HCT116 (cell line): ENCODE measurements around the gene BRD7. TPM values are rescaled to one million over a fixed set of nuclear protein-coding genes. Genes with fewer than 3 reads are reported as not detected.

ENCODE experiments used
- ATAC-seq: fragments of 200-7000 bp; cut with Tn5 transposase; 2 replicates; pipeline ENCODE4 v1.9.1; 2020; ENCODE audit warnings: mild to moderate bottlenecking, moderate library complexity
- BruUV-seq: library from RNA; stranded (reverse); fragments of 400-500 nt; replicated peaks from 2 replicates; lab custom pipeline; 2021; lab: Mats Ljungman, UMichigan
- CTCF ChIA-PET: fragments of 300-600 bp; sonication (Branson Sonifier 250); formaldehyde crosslinking; loops from one replicate; lab custom pipeline; 2021; ENCODE audit warnings: antibody characterized with exemption; lab: Charles Lee
- POLR2A ChIA-PET: fragments of 300-600, 350-600 bp; sonication (Branson Sonifier 250); formaldehyde crosslinking; loops from one replicate; lab custom pipeline; 2021; ENCODE audit warnings: antibody characterized with exemption; lab: Charles Lee
- RAD21 ChIA-PET, 2 experiments: fragments of 300-600 bp; sonication (Branson Sonifier 250); formaldehyde crosslinking; loops; one replicate each; lab custom pipeline; 2023; ENCODE audit warnings: low total read pairs in 2 of 2; ENCODE audit not compliant: uncharacterized antibody in 2 of 2, unreplicated experiment in 2 of 2, low non-redundant PET in 1 of 2; lab: Charles Lee
- DNase-seq: peaks from one replicate; pipeline ENCODE4 v3.0.0-alpha.2; 2010; ENCODE audit warnings: low read depth, low spot score
- H2AFZ ChIP-seq: fragments of 200-600 bp; shearing (Covaris generic), sonication (generic); 2 replicates; pipeline ENCODE4 v1.6.1; 2017; ENCODE audit warnings: low read depth, mixed run types, mixed read lengths, antibody characterized with exemption, low read length; ENCODE audit not compliant: poor library complexity, severe bottlenecking
- H3K27ac ChIP-seq: 2 replicates; pipeline ENCODE4 v1.5.1; 2012; ENCODE audit warnings: low read depth, low read length
- H3K27me3 ChIP-seq: fragments of 200-600 bp; sonication (generic); 2 replicates; pipeline ENCODE4 v1.6.1; 2016; ENCODE audit warnings: mixed run types, low read length, mixed read lengths; ENCODE audit not compliant: insufficient read depth
- H3K36me3 ChIP-seq, 2 experiments: fragments of 200-500 bp in 1 of 2; fragments of 200-600 bp in 1 of 2; sonication (Bioruptor generic) in 1 of 2; sonication (generic) in 1 of 2; 2 replicates each; pipeline versions ENCODE4 v1.5.1 to v1.6.1; 2014 to 2016; ENCODE audit warnings: low read length in 2 of 2, inconsistent platforms in 1 of 2, mixed read lengths in 1 of 2, mixed run types in 1 of 2; ENCODE audit not compliant: insufficient read depth in 2 of 2, control insufficient read depth in 1 of 2
- H3K4me1 ChIP-seq, 2 experiments: fragments of 200-600 bp in 1 of 2; sonication (generic) in 1 of 2; 2 replicates each; pipeline versions ENCODE4 v1.5.1 to v1.6.1; 2012 to 2017; ENCODE audit warnings: low read length in 2 of 2, inconsistent platforms in 1 of 2, mild to moderate bottlenecking in 1 of 2, mixed read lengths in 1 of 2, mixed run types in 1 of 2, moderate library complexity in 1 of 2; ENCODE audit not compliant: insufficient read depth in 2 of 2, control insufficient read depth in 1 of 2
- H3K4me2 ChIP-seq: fragments of 200-600 bp; sonication (generic); 2 replicates; pipeline ENCODE4 v1.6.1; 2017; ENCODE audit warnings: mixed run types, low read length, mixed read lengths
- H3K4me3 ChIP-seq, 2 experiments: fragments of 200-600 bp in 1 of 2; sonication (generic) in 1 of 2; replicated peaks in 1 of 2; 2 replicates each; pipeline ENCODE4 v1.5.1; 2011 to 2016; ENCODE audit warnings: low read length in 2 of 2, control low read depth in 1 of 2, low read depth in 1 of 2, mild to moderate bottlenecking in 1 of 2, mixed read lengths in 1 of 2, mixed run types in 1 of 2
- H3K79me2 ChIP-seq: fragments of 200-600 bp; sonication (generic); 2 replicates; pipeline ENCODE4 v1.6.1; 2017; ENCODE audit warnings: mild to moderate bottlenecking, mixed run types, low read length, moderate library complexity, mixed read lengths; ENCODE audit not compliant: insufficient read depth
- H3K9ac ChIP-seq: fragments of 200-600 bp; sonication (generic); 2 replicates; pipeline ENCODE4 v1.6.1; 2016; ENCODE audit warnings: low read length, mixed read lengths
- H3K9me2 ChIP-seq: fragments of 200-600 bp; sonication (generic), shearing (Covaris generic); 2 replicates; pipeline ENCODE4 v1.6.1; 2017; ENCODE audit warnings: mixed run types, mild to moderate bottlenecking, moderate library complexity; ENCODE audit not compliant: insufficient read depth
- H3K9me3 ChIP-seq, 2 experiments: fragments of 200-500 bp in 1 of 2; fragments of 200-600 bp in 1 of 2; sonication (Bioruptor generic) in 1 of 2; sonication (generic) in 1 of 2; 2 replicates each; pipeline ENCODE4 v1.6.1; 2014 to 2017; ENCODE audit warnings: low read length in 2 of 2, mixed read lengths in 2 of 2, inconsistent platforms in 1 of 2, low read depth in 1 of 2, mild to moderate bottlenecking in 1 of 2, mixed run types in 1 of 2, moderate library complexity in 1 of 2; ENCODE audit not compliant: control insufficient read depth in 1 of 2, insufficient read depth in 1 of 2
- H4K20me1 ChIP-seq: fragments of 200-600 bp; sonication (generic), shearing (Covaris generic); 2 replicates; pipeline ENCODE4 v1.6.1; 2017; ENCODE audit warnings: mixed run types, mild to moderate bottlenecking, moderate library complexity; ENCODE audit not compliant: insufficient read depth
- CBX3 ChIP-seq: IDR thresholded peaks from 2 replicates; pipeline ENCODE4 v1.6.1; 2012; ENCODE audit warnings: low read depth
- EGR1 ChIP-seq: IDR thresholded peaks from 2 replicates; pipeline ENCODE4 v1.6.1; 2012; ENCODE audit warnings: low read depth
- ELF1 ChIP-seq: IDR thresholded peaks from 2 replicates; pipeline ENCODE4 v1.6.1; 2012; ENCODE audit warnings: low read depth, borderline replicate concordance
- JUND ChIP-seq: IDR thresholded peaks from 2 replicates; pipeline ENCODE4 v1.6.1; 2012
- POLR2A ChIP-seq: IDR thresholded peaks from 2 replicates; pipeline ENCODE4 v1.7.0; 2011; ENCODE audit warnings: borderline replicate concordance; ENCODE audit not compliant: insufficient read depth, insufficient read length; ENCODE audit errors: extremely low read depth
- ZNF274 ChIP-seq: fragments of 200-500 bp; sonication (Bioruptor generic); IDR thresholded peaks from 2 replicates; pipeline ENCODE4 v1.6.1; 2014; ENCODE audit warnings: mild to moderate bottlenecking, low read depth, low read length, inconsistent platforms
- intact Hi-C: fragments of 100-400 bp; cut with micrococcal nuclease; formaldehyde crosslinking; loops from 2 replicates; pipeline ENCODE4 v1.10.0; 2022
- total RNA-seq: library from RNA; stranded (reverse); gene quantifications from one replicate; pipeline ENCODE4 v1.2.1, GENCODE V29; 2021; ENCODE audit not compliant: unreplicated experiment
- TF ChIP-seq, protein P1 (sequence below): IDR thresholded peaks from 2 replicates; pipeline ENCODE4 v1.6.1; 2012

Gene BRD7
- total RNA-seq, 1 experiment from 2014 or later = 85.4 TPM

DNA sequence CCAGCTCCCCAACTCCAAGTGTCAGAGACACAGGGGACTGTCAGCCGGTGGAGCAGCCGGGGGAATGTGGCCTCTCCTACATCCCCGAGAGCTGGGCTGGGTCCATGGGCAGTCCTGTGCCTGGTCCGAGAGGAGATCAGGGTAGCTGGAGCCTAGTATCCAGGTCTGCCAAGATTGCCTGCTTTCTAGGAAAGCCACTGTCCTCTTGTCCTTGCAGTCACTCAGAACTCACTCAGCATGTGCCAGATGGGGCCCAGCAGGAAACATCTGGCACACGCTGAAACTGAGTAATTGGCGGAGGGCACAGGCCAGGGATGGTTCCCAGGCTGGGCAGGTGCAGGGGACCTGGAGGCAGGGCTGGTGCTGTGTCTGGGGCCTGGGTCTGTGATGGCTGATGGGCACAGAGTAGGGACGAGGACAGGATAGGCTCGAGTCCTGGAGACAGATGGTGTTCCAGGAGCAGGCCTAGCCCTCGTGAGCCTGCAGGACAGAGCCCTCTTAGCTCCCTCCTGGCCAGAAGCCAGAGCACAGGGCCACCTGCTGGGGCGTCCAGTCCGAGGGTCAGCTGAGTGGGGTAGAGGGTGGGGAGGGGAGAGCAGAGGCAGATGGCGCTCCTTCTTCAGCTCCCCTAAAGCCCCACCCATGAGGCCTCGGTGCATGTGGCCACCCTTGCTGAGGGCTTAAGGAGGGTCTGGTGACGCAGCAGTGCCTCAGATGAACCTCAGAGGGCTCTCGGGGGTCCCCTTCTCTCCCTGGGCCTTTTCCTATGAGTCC is 71.3 kb downstream of the BRD7 start:
- H3K4me1 ChIP-seq = no peaks in the 10 kb centered on the region
- H3K9ac ChIP-seq = no peak overlapping the region
- no peak for DNase-seq

DNA sequence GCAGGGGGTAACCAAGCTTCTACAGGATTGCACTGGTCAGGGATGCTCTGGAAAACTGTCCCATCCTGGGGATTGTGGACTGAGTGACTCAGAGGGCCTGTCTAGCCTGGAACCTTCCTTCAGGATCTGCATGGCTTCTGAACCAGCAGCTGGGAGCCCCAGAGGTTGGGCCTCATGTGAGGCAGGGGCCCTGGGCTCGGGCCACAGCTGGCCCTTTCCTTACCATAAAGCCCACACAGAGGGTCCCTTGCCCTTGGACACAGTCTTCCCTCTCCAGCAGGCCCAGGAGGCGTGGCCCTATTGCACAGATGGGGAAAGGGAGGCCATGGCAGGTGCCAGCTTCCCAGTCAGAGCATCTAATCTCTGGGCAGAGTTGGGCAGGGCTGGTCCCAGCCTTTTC is 72.0 kb downstream of the BRD7 start:
- intact Hi-C loops = no loop called here
- POLR2A ChIA-PET = no interaction called here
- ATAC-seq = no peak

More for the DNA sequence above, 71.3 kb downstream of the BRD7 start:
- ChIA-PET POLR2A (no interaction called here), CTCF (no interaction called here), RAD21 (no interaction called here)
- Histone ChIP-seq H2AFZ (no peak overlapping the region), H3K9me2 (no peaks in the 10 kb centered on the region), H3K27ac (no peak overlapping the region), H3K27me3 (no peaks in the 10 kb centered on the region), H3K9me3 (no peaks in the 10 kb centered on the region), H3K4me2 (no peak overlapping the region), H3K36me3 (no peaks in the 10 kb centered on the region), H3K79me2 (no peaks in the 10 kb centered on the region), H4K20me1 (no peaks in the 10 kb centered on the region), H3K4me3 (no peak overlapping the region)
- BruUV-seq = no TSS peak
- ATAC-seq = no peak
- TF ChIP-seq EGR1 = no peak
- no peak for TF ChIP-seq CBX3
- intact Hi-C loops = no loop called here

More for the DNA sequence above, 72.0 kb downstream of the BRD7 start:
- no peaks in the 10 kb centered on the region for H3K79me2 ChIP-seq
- no peaks in the 10 kb centered on the region for H4K20me1 ChIP-seq
- RAD21 ChIA-PET = no interaction called here
- no TSS peak for BruUV-seq
- no peaks in the 10 kb centered on the region for H3K9me2 ChIP-seq
- no peak overlapping the region for H2AFZ ChIP-seq
- no peaks in the 10 kb centered on the region for H3K36me3 ChIP-seq
- H3K4me2 ChIP-seq = no peak overlapping the region
- no peak overlapping the region for H3K9ac ChIP-seq
- CTCF ChIA-PET = no interaction called here
- no peaks in the 10 kb centered on the region for H3K9me3 ChIP-seq
- no peak overlapping the region for H3K4me3 ChIP-seq
- no peak overlapping the region for H3K27ac ChIP-seq
- DNase-seq = no peak
- no peaks in the 10 kb centered on the region for H3K4me1 ChIP-seq
- H3K27me3 ChIP-seq = no peaks in the 10 kb centered on the region
- no peak for TF ChIP-seq ELF1
- no peak for TF ChIP-seq JUND
- TF ChIP-seq POLR2A = no peak
- no peak for TF ChIP-seq ZNF274
- TF ChIP-seq, protein P1, sequence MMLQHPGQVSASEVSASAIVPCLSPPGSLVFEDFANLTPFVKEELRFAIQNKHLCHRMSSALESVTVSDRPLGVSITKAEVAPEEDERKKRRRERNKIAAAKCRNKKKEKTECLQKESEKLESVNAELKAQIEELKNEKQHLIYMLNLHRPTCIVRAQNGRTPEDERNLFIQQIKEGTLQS = no peak
